Kidney epithelial cell (primary cell): ENCODE measurements around the gene MVK. TPM values are rescaled to one million over a fixed set of nuclear protein-coding genes. Genes with fewer than 3 reads are reported as not detected.

Source experiments
- DNase-seq: peaks from one replicate; pipeline ENCODE4 v3.0.0-alpha.2; 2010; ENCODE audit warnings: low read depth
- H3K27me3 ChIP-seq: 2 replicates; pipeline ENCODE4 v1.6.0; 2011; ENCODE audit warnings: low read length; ENCODE audit not compliant: control insufficient read depth, insufficient read depth
- H3K36me3 ChIP-seq: 2 replicates; pipeline ENCODE4 v1.5.1; 2011; ENCODE audit warnings: low read length; ENCODE audit not compliant: control insufficient read depth, insufficient read depth
- H3K4me3 ChIP-seq: 2 replicates; pipeline ENCODE4 v1.5.1; 2011; ENCODE audit warnings: low read depth, mild to moderate bottlenecking, control low read depth, low read length
- total RNA-seq: library from RNA; depleted of rRNA; stranded (reverse); fragments of >200 nt; gene quantifications from 2 replicates; pipeline ENCODE4 v1.2.3, GENCODE V29; 2015
- TF ChIP-seq, protein P1 (sequence below): IDR thresholded peaks from 2 replicates; pipeline ENCODE4 v1.5.1; 2011; ENCODE audit warnings: mild to moderate bottlenecking, moderate library complexity, low read length, control low read depth, inconsistent platforms; ENCODE audit not compliant: insufficient read depth, poor library complexity, severe bottlenecking

Gene MVK
- total RNA-seq, 1 donor from 2014 or later = 25.4 TPM

- no peak for DNase-seq
- H3K27me3 ChIP-seq = peaks cover 68% of the 10 kb centered on the region
- H3K36me3 ChIP-seq = no peaks in the 10 kb centered on the region
- H3K4me3 ChIP-seq = no peak overlapping the region
- TF ChIP-seq, protein P1, sequence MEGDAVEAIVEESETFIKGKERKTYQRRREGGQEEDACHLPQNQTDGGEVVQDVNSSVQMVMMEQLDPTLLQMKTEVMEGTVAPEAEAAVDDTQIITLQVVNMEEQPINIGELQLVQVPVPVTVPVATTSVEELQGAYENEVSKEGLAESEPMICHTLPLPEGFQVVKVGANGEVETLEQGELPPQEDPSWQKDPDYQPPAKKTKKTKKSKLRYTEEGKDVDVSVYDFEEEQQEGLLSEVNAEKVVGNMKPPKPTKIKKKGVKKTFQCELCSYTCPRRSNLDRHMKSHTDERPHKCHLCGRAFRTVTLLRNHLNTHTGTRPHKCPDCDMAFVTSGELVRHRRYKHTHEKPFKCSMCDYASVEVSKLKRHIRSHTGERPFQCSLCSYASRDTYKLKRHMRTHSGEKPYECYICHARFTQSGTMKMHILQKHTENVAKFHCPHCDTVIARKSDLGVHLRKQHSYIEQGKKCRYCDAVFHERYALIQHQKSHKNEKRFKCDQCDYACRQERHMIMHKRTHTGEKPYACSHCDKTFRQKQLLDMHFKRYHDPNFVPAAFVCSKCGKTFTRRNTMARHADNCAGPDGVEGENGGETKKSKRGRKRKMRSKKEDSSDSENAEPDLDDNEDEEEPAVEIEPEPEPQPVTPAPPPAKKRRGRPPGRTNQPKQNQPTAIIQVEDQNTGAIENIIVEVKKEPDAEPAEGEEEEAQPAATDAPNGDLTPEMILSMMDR = no peak
Observed at GRCh38 chr12:109609342-109609741, 35.7 kb downstream of the MVK start.

DNA sequence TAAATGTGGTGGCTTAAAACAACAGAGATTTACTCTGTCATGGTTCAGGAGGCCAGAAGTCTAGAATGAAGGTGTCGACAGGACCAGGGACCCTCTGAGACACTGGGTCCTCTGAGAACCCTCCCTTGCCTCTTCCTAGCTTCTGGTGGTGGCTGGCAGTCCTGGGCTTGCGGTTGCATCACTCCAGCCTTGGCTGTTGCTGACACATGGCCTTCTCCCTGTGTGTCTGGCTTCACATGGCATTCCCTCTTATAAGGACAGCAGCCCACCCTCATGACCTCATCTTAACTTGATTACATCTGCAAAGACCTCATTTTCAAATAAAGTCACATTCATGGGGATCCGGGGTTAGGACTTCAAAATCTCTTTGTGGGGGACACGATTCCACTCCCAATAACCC, 36.9 kb downstream of the MVK start:
- H3K4me3 ChIP-seq = no peak overlapping the region
- TF ChIP-seq, protein P1 = no peak
- no peaks in the 10 kb centered on the region for H3K36me3 ChIP-seq
- peaks cover 74% of the 10 kb centered on the region for H3K27me3 ChIP-seq
- DNase-seq = no peak

- no peak for DNase-seq
- TF ChIP-seq, protein P1 = no peak
- Histone ChIP-seq H3K4me3 (no peak overlapping the region), H3K36me3 (no peaks in the 10 kb centered on the region), H3K27me3 (peaks cover 75% of the 10 kb centered on the region)
Observed at GRCh38 chr12:109611223-109611622, 37.6 kb downstream of the MVK start.

- Histone ChIP-seq H3K36me3 (no peaks in the 10 kb centered on the region), H3K4me3 (no peak overlapping the region), H3K27me3 (peaks cover 74% of the 10 kb centered on the region)
- TF ChIP-seq, protein P1 = no peak
- no peak for DNase-seq
Observed at GRCh38 chr12:109612003-109612402, 38.4 kb downstream of the MVK start.

DNA sequence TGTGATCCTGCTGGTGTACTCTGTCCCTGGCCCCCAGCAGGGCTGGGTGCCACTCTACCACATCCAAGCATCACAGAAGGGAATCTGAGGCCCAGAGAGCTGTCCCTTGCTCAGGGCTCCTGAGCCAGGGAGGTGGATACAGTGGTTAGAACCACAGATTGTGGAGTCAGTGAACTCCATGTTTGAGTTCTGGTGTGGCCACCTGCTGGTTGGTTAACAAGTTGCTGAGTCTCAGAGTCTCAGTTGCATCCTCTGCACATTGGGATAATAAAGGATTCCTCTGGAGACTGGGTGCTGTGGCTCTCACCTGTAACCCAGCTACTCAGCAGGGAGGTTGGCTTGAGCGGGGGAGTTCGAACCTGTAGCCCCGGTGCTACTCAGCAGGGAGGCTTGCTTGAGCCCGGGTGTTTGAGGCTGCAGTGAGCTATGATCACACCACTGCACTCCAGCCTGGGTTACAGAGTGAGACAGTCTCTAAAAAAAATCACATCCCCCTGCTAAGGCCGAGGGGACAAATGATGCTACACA, 39.4 kb downstream of the MVK start:
- Histone ChIP-seq H3K4me3 (no peak overlapping the region), H3K27me3 (peaks cover 66% of the 10 kb centered on the region), H3K36me3 (no peaks in the 10 kb centered on the region)
- TF ChIP-seq, protein P1 = peak; percentile 16
- DNase-seq = no peak

- H3K36me3 ChIP-seq = no peaks in the 10 kb centered on the region
- peaks cover 63% of the 10 kb centered on the region for H3K27me3 ChIP-seq
- H3K4me3 ChIP-seq = no peak overlapping the region
- TF ChIP-seq, protein P1 = no peak
- DNase-seq = no peak
Observed at GRCh38 chr12:109613649-109614455, 40.3 kb downstream of the MVK start.
